Hepatocyte (in vitro differentiated cells): ENCODE data around the gene TFCP2.

ENCODE experiments used
- CTCF ChIP-seq: fragments of 200-600 bp; sonication (generic); IDR thresholded peaks from 2 replicates; pipeline ENCODE4 v1.5.1; 2016; ENCODE audit warnings: antibody characterized with exemption, mild to moderate bottlenecking; ENCODE audit not compliant: poor library complexity
- EZH2 ChIP-seq: fragments of 200-600 bp; sonication (generic); IDR thresholded peaks from 2 replicates; pipeline ENCODE4 v1.6.1; 2016; ENCODE audit warnings: antibody characterized with exemption, mild to moderate bottlenecking, borderline replicate concordance

GRCh38 chr12:51077930-51078329 is 95.0 kb downstream of the TFCP2 start:
- TF ChIP-seq EZH2 (no peak), CTCF (no peak)
